ENCODE data around the gene OR2A5.
"Not testable (repeated sequence)": the region's sequence is repeated elsewhere in the genome, so short reads cannot be mapped to it uniquely, and the experiment has no call there.

OR2A5 gene

DNA sequence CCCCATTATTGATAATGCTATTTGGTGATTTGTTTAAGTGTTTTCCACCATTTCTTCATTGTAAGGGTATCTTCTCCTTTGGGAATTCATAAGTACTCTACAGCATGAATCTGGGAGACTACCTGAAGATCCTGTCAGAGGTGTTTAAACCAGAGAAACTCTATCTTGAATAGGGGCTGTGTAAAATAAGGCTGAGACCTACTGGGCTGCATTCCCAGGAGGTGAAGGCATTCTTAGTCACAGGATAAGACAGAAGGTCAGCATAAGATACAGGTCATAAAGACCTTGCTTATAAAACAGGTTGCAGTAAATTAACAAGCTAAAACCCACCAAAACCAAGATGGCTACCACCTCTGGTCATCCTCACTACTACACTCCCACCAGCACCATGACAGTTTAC, 13.4 kb upstream of the OR2A5 start:
- DNase-seq, result no peak

- no peak for DNase-seq
These were observed 12.4 kb upstream of the OR2A5 start for GRCh38 chr7:144036302-144036885.

- no peak for DNase-seq
These were observed 11.2 kb upstream of the OR2A5 start for GRCh38 chr7:144037414-144038035.

DNA sequence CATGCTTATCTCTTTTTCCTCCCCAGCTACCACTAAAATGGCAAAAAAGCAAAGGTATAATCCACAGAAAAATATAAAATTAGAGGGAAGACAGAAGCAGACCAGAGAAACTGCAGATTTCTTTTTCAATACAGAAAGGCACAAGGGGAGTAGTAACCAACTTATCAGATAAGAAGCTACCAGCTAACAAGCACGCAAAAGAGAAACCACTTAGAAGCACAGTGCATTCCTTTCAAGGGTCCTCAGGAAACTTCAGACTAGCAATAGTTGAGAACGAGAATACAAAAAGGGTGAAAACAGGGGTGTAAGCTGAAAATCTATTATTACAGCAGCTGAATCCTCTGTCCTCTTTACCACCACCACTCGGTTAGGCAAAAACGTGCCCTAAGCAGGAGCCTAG, 9.9 kb upstream of the OR2A5 start:
- no peak for DNase-seq

GRCh38 chr7:144049491-144049890, 743 bp downstream of the OR2A5 start:
- no peak for DNase-seq

GRCh38 chr7:144050093-144050492, 1.3 kb downstream of the OR2A5 start:
- DNase-seq, result peak; percentile 6 to 36

DNA sequence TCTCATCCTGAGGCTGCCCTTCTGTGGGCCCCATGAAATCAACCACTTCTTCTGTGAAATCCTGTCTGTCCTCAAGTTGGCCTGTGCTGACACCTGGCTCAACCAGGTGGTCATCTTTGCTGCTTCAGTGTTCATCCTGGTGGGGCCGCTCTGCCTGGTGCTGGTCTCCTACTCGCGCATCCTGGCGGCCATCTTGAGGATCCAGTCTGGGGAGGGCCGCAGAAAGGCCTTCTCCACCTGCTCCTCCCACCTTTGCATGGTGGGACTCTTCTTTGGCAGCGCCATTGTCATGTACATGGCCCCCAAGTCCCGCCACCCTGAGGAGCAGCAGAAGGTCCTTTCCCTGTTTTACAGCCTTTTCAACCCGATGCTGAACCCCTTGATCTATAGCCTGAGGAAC, 2.1 kb downstream of the OR2A5 start:
- DNase-seq, result not testable (repeated sequence)

DNA sequence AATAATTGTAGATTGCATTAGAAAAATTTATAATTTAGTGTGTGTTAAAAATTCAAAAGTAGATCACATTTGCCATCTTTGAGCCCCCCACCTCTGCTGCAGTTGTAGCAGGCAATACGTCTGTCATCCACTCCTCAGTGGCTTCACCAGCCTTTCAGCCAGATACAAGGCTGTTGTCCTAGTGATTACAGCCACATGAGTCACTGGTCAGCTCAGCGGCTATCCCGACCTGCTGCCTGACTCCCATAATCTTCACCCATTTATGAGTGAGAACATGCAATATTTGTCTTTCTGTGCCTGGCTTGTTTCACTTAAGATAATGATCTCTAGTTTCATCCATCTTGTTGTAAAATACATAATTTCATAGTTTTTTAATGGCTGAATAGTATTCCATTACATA, 9.2 kb downstream of the OR2A5 start:
- no peak for DNase-seq

GRCh38 chr7:144063710-144064109, 15.0 kb downstream of the OR2A5 start:
- no peak for DNase-seq

- DNase-seq, result no peak
These were observed 20.8 kb downstream of the OR2A5 start, which contains the start of gene OR2A25 for GRCh38 chr7:144069511-144069910. Gene OR2A25 (plus strand): TSS chr7:144069811. CDS start chr7:144074220, 4,409 bp downstream.

GRCh38 chr7:144069953-144070352, 21.2 kb downstream of the OR2A5 start:
- peak in 1 of 2 experiments; percentile 12 for DNase-seq

- no peak for DNase-seq
These were observed 25.6 kb downstream of the OR2A5 start for GRCh38 chr7:144074374-144074773.

DNA sequence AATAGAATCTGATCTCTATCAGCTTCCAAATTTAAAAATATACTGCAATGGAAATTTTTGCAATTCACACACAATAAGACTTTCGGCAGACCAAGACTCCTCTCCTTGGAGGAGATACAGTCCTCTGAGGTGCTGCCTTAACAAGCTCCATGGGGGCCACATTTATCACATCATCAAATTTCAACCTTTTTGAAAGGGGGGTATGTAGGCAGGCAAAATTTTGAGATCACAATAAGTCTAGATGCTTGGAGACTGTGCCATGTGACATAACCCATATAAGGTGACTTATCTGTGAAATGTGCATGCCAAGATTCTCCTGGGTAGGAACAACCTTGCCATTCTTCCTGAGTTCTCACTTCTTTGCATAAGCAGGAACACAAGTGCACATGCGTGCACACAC, 37.2 kb downstream of the OR2A5 start, which contains the start of gene OR2A12:
TSS of gene OR2A12 (plus strand) at position 301 of the 400 bp plus-strand sequence. CDS start 8,830 bp downstream, outside the sequence.
- DNase-seq, result no peak

DNA sequence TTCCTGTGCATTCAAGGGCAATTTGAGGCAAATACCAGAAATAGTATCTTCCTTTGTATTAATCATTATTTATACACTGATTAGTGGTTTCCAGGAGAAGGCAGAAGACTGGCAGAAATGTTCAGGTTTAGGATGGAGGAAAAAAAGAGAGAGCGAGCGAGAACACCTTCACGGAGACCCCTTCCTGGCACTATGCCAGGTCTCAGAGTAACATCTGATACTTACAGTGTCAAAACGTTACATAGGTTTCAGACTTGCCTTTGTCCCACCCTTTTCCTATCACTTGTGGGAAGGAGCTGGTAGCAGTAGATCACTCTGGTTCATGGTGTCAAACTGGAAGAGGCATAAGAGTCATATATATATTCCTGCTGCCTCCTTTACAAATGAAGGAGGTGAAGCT, 38.0 kb downstream of the OR2A5 start:
- DNase-seq, result no peak

DNA sequence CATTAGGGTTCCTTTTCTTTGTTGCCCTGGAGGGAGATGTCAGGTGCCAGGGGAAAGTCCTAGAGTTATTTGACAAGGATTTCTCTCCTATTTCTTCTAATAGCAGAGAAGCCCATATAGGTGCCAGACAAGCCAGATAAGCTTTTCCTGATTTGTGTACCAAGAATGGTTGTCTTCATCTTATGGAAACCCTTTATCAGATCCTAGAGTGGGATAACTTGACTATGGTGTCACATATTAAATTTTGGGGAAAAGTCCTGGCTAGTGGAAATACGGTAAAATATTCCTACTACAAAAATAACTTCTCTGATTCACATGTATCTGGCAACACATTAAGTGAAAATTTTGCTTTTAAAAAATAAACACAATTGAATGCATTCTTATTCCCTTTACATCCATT, 38.5 kb downstream of the OR2A5 start:
- DNase-seq, result no peak

DNA sequence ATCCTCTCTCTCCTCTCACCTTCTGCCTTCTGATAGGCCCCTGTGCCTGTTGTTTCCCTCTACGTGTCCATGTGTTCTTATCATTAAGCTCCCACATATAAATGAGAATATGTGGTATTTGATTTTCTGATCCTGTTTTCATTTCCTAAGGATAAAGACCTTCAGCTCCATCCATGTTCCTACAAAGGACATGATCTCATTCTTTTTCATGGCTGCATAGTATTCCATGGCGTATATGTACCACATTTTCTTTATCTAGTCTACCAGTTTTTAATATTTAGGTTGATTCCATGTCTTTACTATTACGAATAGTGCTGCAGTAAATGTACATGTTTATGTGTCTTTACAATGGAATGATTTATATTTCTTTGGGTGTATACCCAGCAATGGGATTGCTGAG, 41.9 kb downstream of the OR2A5 start:
- DNase-seq, result no peak

DNA sequence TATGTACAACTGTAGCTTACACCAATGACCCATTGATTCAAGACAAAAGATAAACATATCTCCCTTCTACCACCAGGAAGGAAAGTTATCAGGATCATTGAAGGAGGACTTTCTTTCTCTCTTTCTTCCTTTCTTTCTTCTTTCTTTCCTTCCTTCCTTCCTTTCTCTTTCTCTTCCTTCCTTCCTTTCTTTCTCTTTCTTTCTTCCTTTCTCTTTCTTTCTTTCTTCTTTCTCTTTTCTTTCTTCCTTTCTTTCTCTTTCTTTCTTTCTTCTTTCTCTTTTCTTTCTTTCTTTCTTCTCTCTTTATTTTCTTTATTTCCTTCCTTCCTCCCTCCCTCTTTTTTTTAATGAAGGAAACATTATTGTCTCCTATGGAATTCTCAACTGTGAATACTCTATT, 50.0 kb downstream of the OR2A5 start:
- DNase-seq, result no peak

DNA sequence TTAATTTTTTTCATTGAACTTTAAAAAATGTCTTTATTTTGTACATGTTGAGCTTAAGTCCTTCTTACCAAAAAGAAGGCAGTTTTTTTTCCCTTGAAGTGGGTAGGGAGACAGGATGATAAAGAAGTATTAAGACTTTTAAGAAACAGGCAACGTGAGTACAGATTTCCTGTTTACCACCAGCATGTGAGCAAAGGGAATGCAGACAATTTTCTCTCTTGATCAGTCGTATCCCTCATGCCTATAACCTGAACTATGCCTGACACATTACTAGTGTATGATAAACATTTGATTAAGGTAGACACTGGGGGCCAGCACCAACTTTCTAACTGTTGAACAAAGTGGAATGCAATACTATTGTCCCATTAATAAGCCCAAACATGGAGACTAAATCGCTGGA, 51.9 kb downstream of the OR2A5 start:
- no peak for DNase-seq

- peak in 1 of 2 experiments; percentile 59 for DNase-seq
These were observed 53.3 kb downstream of the OR2A5 start for GRCh38 chr7:144102041-144102440.

DNA sequence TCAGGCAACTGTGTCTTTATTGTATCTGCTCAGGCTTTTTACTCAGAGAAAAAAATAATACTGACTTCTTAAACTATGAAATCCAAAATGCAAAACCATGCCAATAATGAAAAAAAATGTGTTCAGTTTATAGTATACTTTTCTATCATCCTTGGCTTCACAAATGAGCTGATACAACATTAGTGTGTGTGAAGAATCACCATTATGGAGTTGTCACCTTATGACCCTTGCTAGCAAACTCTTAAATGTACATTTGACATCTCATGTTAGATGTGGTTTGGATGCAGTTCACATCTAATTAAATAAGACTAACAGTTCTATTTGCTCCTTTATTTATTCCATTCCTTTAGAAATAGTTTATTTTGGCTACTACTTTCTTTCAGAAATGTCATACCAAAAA, 56.5 kb downstream of the OR2A5 start:
- no peak for DNase-seq

All from NCI-H524 (cell line).